OCI-LY7 (cell line): ENCODE data around the gene CPA2. TPM values are rescaled to one million over a fixed set of nuclear protein-coding genes. Genes with fewer than 3 reads are reported as not detected.

Experiments used
- BruUV-seq: library from RNA; stranded (reverse); fragments of 400-500 nt; replicated peaks from 2 replicates; lab custom pipeline; 2021; lab: Mats Ljungman, UMichigan
- CTCF ChIA-PET: fragments of 300-600 bp; sonication (Branson Sonifier 250); formaldehyde crosslinking; loops from one replicate; lab custom pipeline; 2022; ENCODE audit warnings: antibody characterized with exemption; ENCODE audit not compliant: unreplicated experiment; lab: Charles Lee
- POLR2A ChIA-PET: fragments of 300-600 bp; sonication (Branson Sonifier 250); formaldehyde crosslinking; loops from one replicate; lab custom pipeline; 2022; ENCODE audit warnings: antibody characterized with exemption; lab: Charles Lee
- DNase-seq: peaks from one replicate; pipeline ENCODE4 v3.0.0-alpha.2; 2015; ENCODE audit warnings: low spot score
- H2AFZ ChIP-seq: fragments of 200-600 bp; sonication (generic), shearing (Covaris generic); 2 replicates; pipeline ENCODE4 v1.6.1; 2014; ENCODE audit warnings: mild to moderate bottlenecking, antibody characterized with exemption, low read length, moderate library complexity
- H3K27ac ChIP-seq: fragments of 200-600 bp; sonication (generic); 2 replicates; pipeline ENCODE4 v1.5.1; 2014; ENCODE audit warnings: mixed run types, low read depth, mild to moderate bottlenecking, moderate library complexity, low read length, inconsistent platforms; ENCODE audit not compliant: poor library complexity, severe bottlenecking
- H3K36me3 ChIP-seq: fragments of 200-600 bp; sonication (generic); 2 replicates; pipeline ENCODE4 v1.6.1; 2014; ENCODE audit warnings: mild to moderate bottlenecking, antibody characterized with exemption, low read length, moderate library complexity, mixed read lengths; ENCODE audit not compliant: insufficient read depth
- H3K4me1 ChIP-seq: fragments of 200-600 bp; sonication (generic); 2 replicates; pipeline ENCODE4 v1.5.1; 2014; ENCODE audit warnings: mild to moderate bottlenecking, low read length; ENCODE audit not compliant: insufficient read depth, poor library complexity, severe bottlenecking
- H3K4me2 ChIP-seq: fragments of 200-600 bp; sonication (generic); 2 replicates; pipeline ENCODE4 v1.6.1; 2014; ENCODE audit warnings: mild to moderate bottlenecking, low read length
- H3K4me3 ChIP-seq: fragments of 200-600 bp; sonication (generic); 2 replicates; pipeline ENCODE4 v1.5.1; 2014; ENCODE audit warnings: mild to moderate bottlenecking, low read depth, low read length; ENCODE audit not compliant: poor library complexity, severe bottlenecking
- H3K79me2 ChIP-seq: fragments of 200-600 bp; sonication (generic); 2 replicates; pipeline ENCODE4 v1.6.1; 2016; ENCODE audit warnings: low read depth, mild to moderate bottlenecking, low read length, moderate library complexity, mixed read lengths; ENCODE audit not compliant: insufficient read depth
- H3K9me2 ChIP-seq: fragments of 200-600 bp; sonication (generic); 2 replicates; pipeline ENCODE4 v1.6.1; 2016; ENCODE audit warnings: mild to moderate bottlenecking, low read length, mixed read lengths; ENCODE audit not compliant: insufficient read depth
- H3K9me3 ChIP-seq: fragments of 200-600 bp; sonication (generic); 2 replicates; pipeline ENCODE4 v1.6.1; 2014; ENCODE audit warnings: mild to moderate bottlenecking, mixed run types, low read length, mixed read lengths
- H4K20me1 ChIP-seq: fragments of 200-600 bp; sonication (generic); 2 replicates; pipeline ENCODE4 v1.6.1; 2014; ENCODE audit warnings: mild to moderate bottlenecking, antibody characterized with exemption, low read length, moderate library complexity, mixed read lengths; ENCODE audit not compliant: insufficient read depth
- EZH2phosphoT487 ChIP-seq: fragments of 200-600 bp; sonication (generic); IDR thresholded peaks from 2 replicates; pipeline ENCODE4 v1.6.1; 2018; ENCODE audit warnings: low read depth, borderline replicate concordance, mild to moderate bottlenecking, mixed run types, antibody characterized with exemption, low read length, moderate library complexity, mixed read lengths
- intact Hi-C: fragments of 100-400 bp; cut with micrococcal nuclease; formaldehyde crosslinking; loops from one replicate; pipeline ENCODE4 v1.10.0; 2022; ENCODE audit not compliant: unreplicated experiment
- total RNA-seq, 2 experiments: library from RNA; depleted of rRNA in 1 of 2; stranded (reverse); fragments of >200 nt in 1 of 2; shearing (Covaris generic) in 1 of 2; gene quantifications; 2 replicates each; pipeline ENCODE4 v1.2.3, GENCODE V29; 2014 to 2022
- TF ChIP-seq, protein P1 (sequence below): fragments of 200-600 bp; sonication (generic); conservative IDR thresholded peaks from 2 replicates; pipeline ENCODE4 v1.5.1; 2014; ENCODE audit warnings: mild to moderate bottlenecking, antibody characterized with exemption, low read length, moderate library complexity, mixed read lengths

Gene CPA2
- total RNA-seq, 2 experiments from 2014 or later = not detected

- H3K36me3 ChIP-seq = no peaks in the 10 kb centered on the region
- no peak overlapping the region for H3K4me3 ChIP-seq
- H3K27ac ChIP-seq = no peak overlapping the region
- no peak overlapping the region for H3K4me2 ChIP-seq
- H3K9me2 ChIP-seq = no peaks in the 10 kb centered on the region
- no peaks in the 10 kb centered on the region for H3K4me1 ChIP-seq
- H3K79me2 ChIP-seq = no peaks in the 10 kb centered on the region
- H2AFZ ChIP-seq = no peak overlapping the region
- BruUV-seq = no TSS peak
- CTCF ChIA-PET = no interaction called here
- intact Hi-C loops = no loop called here
- no peak for TF ChIP-seq EZH2phosphoT487
- TF ChIP-seq, protein P1, sequence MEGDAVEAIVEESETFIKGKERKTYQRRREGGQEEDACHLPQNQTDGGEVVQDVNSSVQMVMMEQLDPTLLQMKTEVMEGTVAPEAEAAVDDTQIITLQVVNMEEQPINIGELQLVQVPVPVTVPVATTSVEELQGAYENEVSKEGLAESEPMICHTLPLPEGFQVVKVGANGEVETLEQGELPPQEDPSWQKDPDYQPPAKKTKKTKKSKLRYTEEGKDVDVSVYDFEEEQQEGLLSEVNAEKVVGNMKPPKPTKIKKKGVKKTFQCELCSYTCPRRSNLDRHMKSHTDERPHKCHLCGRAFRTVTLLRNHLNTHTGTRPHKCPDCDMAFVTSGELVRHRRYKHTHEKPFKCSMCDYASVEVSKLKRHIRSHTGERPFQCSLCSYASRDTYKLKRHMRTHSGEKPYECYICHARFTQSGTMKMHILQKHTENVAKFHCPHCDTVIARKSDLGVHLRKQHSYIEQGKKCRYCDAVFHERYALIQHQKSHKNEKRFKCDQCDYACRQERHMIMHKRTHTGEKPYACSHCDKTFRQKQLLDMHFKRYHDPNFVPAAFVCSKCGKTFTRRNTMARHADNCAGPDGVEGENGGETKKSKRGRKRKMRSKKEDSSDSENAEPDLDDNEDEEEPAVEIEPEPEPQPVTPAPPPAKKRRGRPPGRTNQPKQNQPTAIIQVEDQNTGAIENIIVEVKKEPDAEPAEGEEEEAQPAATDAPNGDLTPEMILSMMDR = no peak
- POLR2A ChIA-PET = no interaction called here
- no peaks in the 10 kb centered on the region for H4K20me1 ChIP-seq
- no peak for DNase-seq
- no peaks in the 10 kb centered on the region for H3K9me3 ChIP-seq
These were observed 14.6 kb downstream of the CPA2 start for GRCh38 chr7:130281260-130281659.

GRCh38 chr7:130286881-130287280, 20.2 kb downstream of the CPA2 start:
- POLR2A ChIA-PET = no interaction called here
- no peaks in the 10 kb centered on the region for H3K36me3 ChIP-seq
- H3K9me3 ChIP-seq = no peaks in the 10 kb centered on the region
- H2AFZ ChIP-seq = no peak overlapping the region
- intact Hi-C loops = no loop called here
- no peaks in the 10 kb centered on the region for H3K9me2 ChIP-seq
- no peaks in the 10 kb centered on the region for H4K20me1 ChIP-seq
- no peak overlapping the region for H3K27ac ChIP-seq
- TF ChIP-seq EZH2phosphoT487 = no peak
- TF ChIP-seq, protein P1 = no peak
- H3K4me1 ChIP-seq = no peaks in the 10 kb centered on the region
- H3K79me2 ChIP-seq = no peaks in the 10 kb centered on the region
- no TSS peak for BruUV-seq
- H3K4me2 ChIP-seq = no peak overlapping the region
- H3K4me3 ChIP-seq = no peak overlapping the region
- CTCF ChIA-PET = no interaction called here
- DNase-seq = no peak

GRCh38 chr7:130288168-130288567, 21.5 kb downstream of the CPA2 start:
- TF ChIP-seq EZH2phosphoT487 = no peak
- DNase-seq = no peak
- intact Hi-C loops = no loop called here
- Histone ChIP-seq H3K4me2 (no peak overlapping the region), H3K36me3 (no peaks in the 10 kb centered on the region), H2AFZ (no peak overlapping the region), H3K9me2 (no peaks in the 10 kb centered on the region), H3K9me3 (no peaks in the 10 kb centered on the region), H3K27ac (no peak overlapping the region), H4K20me1 (no peaks in the 10 kb centered on the region), H3K4me1 (no peaks in the 10 kb centered on the region), H3K4me3 (no peak overlapping the region), H3K79me2 (no peaks in the 10 kb centered on the region)
- no TSS peak for BruUV-seq
- POLR2A ChIA-PET = interaction anchor here (0.6 kb wide), 1 partner anchor 597 kb away, joined by 3 read pairs; no protein-coding TSS in a partner anchor
- CTCF ChIA-PET = no interaction called here
